Type B pancreatic cell (in vitro differentiated cells): ENCODE measurements around the gene MCC. TPM values are rescaled to one million over a fixed set of nuclear protein-coding genes. Genes with fewer than 3 reads are reported as not detected.

Experiments used
- DNase-seq: peaks from one replicate; pipeline ENCODE4 v3.0.0; 2021; ENCODE audit warnings: mixed read lengths; ENCODE audit not compliant: unreplicated experiment; ENCODE audit errors: extremely low spot score
- H3K27ac Mint-ChIP-seq: 2 replicates; pipeline ENCODE4 v1.8.0; 2021; ENCODE audit warnings: mild to moderate bottlenecking, mixed read lengths
- H3K27me3 Mint-ChIP-seq: 2 replicates; pipeline ENCODE4 v1.8.0; 2021; ENCODE audit warnings: mixed read lengths
- H3K36me3 Mint-ChIP-seq: 2 replicates; pipeline ENCODE4 v1.8.0; 2021; ENCODE audit warnings: mixed read lengths
- H3K4me1 Mint-ChIP-seq: one replicate; pipeline ENCODE4 v1.8.0; 2021; ENCODE audit warnings: mixed read lengths; ENCODE audit not compliant: unreplicated experiment
- H3K4me3 Mint-ChIP-seq: 2 replicates; pipeline ENCODE4 v1.8.0; 2021; ENCODE audit warnings: mild to moderate bottlenecking, mixed read lengths
- H3K9me3 Mint-ChIP-seq: 2 replicates; pipeline ENCODE4 v1.8.0; 2021; ENCODE audit warnings: mixed read lengths
- CTCF ChIP-seq: fragments of 200-600 bp; sonication (generic); conservative IDR thresholded peaks from 2 replicates; pipeline ENCODE4 v1.5.0; 2021; ENCODE audit warnings: antibody characterized with exemption, mild to moderate bottlenecking
- total RNA-seq: library from RNA; stranded (reverse); gene quantifications from 2 replicates; pipeline ENCODE4 v1.2.1, GENCODE V29; 2021; ENCODE audit warnings: low replicate concordance

MCC gene
- total RNA-seq, 1 donor from 2014 or later = 24.0 TPM

GRCh38 chr5:113176734-113177133, 311.5 kb downstream of the MCC start:
- Mint-ChIP-seq H3K9me3 (no peaks in the 10 kb centered on the region), H3K4me3 (no peak overlapping the region), H3K4me1 (peaks cover 18% of the 10 kb centered on the region), H3K27me3 (no peaks in the 10 kb centered on the region), H3K27ac (no peak overlapping the region), H3K36me3 (no peaks in the 10 kb centered on the region)
- no peak for DNase-seq
- no peak for TF ChIP-seq CTCF

GRCh38 chr5:113176196-113176595, 312.1 kb downstream of the MCC start:
- H3K4me3 Mint-ChIP-seq = no peak overlapping the region
- no peaks in the 10 kb centered on the region for H3K36me3 Mint-ChIP-seq
- peaks cover 18% of the 10 kb centered on the region for H3K4me1 Mint-ChIP-seq
- no peak overlapping the region for H3K27ac Mint-ChIP-seq
- DNase-seq = no peak
- TF ChIP-seq CTCF = no peak
- no peaks in the 10 kb centered on the region for H3K27me3 Mint-ChIP-seq
- H3K9me3 Mint-ChIP-seq = no peaks in the 10 kb centered on the region

GRCh38 chr5:113172231-113172826, 315.9 kb downstream of the MCC start:
- DNase-seq = no peak
- Mint-ChIP-seq H3K27me3 (no peaks in the 10 kb centered on the region), H3K4me1 (peaks cover 38% of the 10 kb centered on the region)

GRCh38 chr5:113171520-113171919, 316.7 kb downstream of the MCC start:
- no peak overlapping the region for H3K27ac Mint-ChIP-seq
- no peaks in the 10 kb centered on the region for H3K9me3 Mint-ChIP-seq
- peaks cover 41% of the 10 kb centered on the region for H3K4me1 Mint-ChIP-seq

More at GRCh38 chr5:113172231-113172826, 315.9 kb downstream of the MCC start:
- Mint-ChIP-seq H3K36me3 (no peaks in the 10 kb centered on the region), H3K9me3 (no peaks in the 10 kb centered on the region), H3K27ac (no peak overlapping the region), H3K4me3 (no peak overlapping the region)
- no peak for TF ChIP-seq CTCF

GRCh38 chr5:113170707-113171106, 317.5 kb downstream of the MCC start:
- no peak for TF ChIP-seq CTCF
- no peaks in the 10 kb centered on the region for H3K36me3 Mint-ChIP-seq
- H3K4me3 Mint-ChIP-seq = no peak overlapping the region
- no peaks in the 10 kb centered on the region for H3K9me3 Mint-ChIP-seq
- peaks cover 40% of the 10 kb centered on the region for H3K4me1 Mint-ChIP-seq
- no peak for DNase-seq
- H3K27ac Mint-ChIP-seq = no peak overlapping the region
- no peaks in the 10 kb centered on the region for H3K27me3 Mint-ChIP-seq

More at GRCh38 chr5:113171520-113171919, 316.7 kb downstream of the MCC start:
- Mint-ChIP-seq H3K36me3 (no peaks in the 10 kb centered on the region), H3K4me3 (no peak overlapping the region), H3K27me3 (no peaks in the 10 kb centered on the region)
- DNase-seq = no peak
- no peak for TF ChIP-seq CTCF
